HG03108 (cell line): ENCODE results near the gene TMEM132D.

ENCODE experiments used
- ATAC-seq: cut with Tn5 transposase; IDR thresholded peaks from one replicate; pipeline ENCODE4 v1.9.1; 2021; ENCODE audit warnings: moderate library complexity; ENCODE audit not compliant: unreplicated experiment

The TMEM132D gene

DNA sequence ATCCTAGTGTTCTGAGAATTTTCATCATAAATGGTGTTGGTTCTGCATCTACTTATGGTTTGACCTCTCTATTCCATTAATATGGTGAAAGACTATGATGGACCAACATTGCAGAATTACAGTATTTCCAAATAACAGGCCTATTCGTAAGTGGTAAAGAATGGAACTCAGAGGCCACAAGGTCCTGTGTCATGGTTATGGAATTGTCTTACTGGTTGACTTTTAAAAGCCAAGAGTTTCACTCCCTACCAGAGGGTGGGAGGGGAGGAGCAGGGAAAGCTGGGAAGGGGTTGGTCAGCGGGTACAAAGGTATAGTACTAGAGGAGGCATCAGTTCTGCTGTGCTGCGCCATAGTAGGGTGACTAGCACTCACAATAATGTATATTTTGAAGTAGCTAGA, 153.4 kb downstream of the TMEM132D start:
- ATAC-seq, result no peak

DNA sequence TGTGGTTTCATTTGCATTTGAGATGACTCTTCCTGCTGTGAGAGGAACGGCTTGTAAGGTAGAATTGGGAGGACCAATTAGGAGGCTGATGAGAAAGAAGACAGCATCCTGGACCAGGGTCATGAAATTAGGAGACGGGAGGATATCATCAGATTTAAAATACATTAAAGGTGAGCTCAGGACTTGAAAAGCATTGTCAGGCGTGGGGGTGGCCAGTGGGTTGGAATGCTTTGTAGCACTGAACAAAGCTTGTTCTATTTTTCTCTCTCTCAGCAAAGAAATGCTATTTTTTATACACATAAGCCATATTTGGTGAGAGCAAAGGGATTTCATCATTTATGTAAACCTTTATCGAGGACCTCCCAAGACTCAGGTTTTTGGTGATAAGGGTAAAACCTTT, 157.5 kb downstream of the TMEM132D start:
- no peak for ATAC-seq

DNA sequence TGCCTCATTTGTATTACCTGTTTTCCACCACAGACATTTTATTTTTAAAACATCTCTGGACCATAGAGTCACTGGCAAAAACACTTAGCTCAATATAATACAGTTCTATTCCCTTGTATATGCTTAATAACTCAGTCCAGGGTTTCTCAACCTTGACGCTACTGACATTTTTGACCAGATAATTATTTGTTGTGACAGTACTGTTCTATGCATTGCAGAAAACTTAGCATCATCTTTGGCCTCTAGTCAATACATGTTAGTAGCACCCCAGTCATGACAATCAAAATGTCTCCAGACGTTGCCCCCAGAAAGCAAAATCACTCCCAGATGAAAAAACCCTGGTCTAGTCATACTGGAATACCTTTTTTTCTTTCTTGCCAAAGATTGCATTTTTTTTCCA, 174.7 kb downstream of the TMEM132D start:
- no peak for ATAC-seq

DNA sequence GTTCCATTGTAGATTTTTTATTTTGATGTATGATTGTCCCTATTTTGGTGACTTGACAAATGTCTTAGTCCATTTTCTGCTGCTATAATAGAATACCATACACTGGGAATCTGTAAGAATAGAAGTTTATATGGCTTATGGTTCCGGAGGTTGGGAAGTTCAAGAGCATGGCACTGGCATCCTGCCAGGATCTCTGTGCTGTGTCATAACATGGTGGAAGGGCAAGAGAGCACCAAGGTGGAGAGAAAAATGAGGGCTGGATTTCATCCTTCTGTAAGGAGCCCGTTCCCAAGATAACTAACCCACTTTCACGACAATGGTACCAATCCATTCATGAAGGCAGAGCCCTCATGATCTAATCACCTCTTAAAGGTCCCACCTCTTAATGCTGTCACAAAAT, 176.7 kb downstream of the TMEM132D start:
- ATAC-seq, result no peak

DNA sequence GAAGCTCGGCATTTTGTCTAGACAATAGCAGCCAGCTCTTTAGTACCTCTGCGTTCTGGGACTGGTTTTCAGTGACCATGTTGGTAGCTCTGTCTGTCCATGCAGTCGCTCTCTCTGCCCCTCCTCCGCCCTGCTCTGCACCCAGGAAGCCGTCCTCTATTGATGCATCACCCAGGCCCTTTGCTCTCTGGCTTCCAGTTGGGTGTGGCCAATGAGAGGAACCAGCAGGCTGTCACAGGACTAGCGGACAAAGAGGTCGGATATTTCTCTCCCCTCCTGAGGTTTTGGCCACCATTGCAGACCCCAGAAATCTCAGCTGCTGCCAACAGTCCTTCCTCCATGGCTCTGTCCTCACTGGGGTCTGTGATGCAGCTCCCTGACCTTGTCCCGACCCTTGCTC, 180.6 kb downstream of the TMEM132D start:
- no peak for ATAC-seq

DNA sequence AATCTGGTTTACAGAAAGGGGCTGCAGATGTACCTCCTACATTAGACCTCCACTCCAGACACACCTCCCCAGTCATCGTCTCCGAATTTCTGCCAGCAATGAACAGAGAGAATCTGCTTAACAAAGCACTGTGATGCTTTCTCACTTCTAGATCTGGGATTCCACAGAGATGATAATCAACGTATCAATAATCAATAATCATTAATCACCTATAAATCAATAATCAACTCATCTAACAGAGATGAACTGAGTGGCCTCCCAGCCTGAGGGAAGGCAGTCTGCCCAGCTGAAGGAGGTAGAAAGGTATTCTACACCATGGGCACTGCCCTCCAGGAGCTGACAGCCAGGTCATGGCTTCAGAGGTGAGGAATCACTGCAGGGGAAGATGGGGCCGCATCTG, 183.2 kb downstream of the TMEM132D start:
- ATAC-seq, result no peak

DNA sequence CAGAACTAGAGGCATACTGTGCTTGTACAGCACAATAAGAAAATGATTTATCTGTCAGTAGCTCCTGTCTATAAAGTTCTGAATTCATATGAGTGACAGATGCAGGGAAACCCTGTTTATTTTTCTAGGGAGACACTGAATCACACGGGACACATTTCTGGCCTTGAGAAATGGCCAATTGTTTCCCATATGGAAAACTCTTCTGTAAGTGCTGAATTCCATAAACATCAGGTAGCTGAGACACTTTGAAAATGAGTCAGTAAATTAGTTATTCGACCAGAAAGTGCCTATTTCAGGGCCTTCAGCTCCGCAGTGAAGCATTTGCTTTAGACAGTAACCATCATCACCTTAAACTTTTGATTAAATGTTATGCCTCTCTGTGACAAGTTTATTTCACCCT, 184.4 kb downstream of the TMEM132D start:
- ATAC-seq, result no peak

DNA sequence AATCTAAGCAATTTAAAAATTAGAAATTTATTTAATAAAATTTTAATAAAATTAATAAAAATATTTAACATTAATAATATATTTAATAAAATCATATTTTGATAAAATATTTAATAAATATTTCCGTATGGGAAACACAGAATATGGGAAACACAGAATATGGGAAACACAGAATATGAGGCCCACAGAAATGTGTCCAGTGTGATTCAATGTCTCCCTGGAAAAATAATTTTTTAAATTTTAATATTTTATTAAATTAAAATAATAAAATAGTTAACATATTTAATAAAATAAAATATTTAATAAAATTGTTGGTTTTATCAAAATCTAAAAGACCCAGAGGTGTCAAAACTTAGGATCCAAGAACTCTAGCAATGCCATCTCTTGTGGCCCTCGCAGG, 186.4 kb downstream of the TMEM132D start:
- no peak for ATAC-seq

DNA sequence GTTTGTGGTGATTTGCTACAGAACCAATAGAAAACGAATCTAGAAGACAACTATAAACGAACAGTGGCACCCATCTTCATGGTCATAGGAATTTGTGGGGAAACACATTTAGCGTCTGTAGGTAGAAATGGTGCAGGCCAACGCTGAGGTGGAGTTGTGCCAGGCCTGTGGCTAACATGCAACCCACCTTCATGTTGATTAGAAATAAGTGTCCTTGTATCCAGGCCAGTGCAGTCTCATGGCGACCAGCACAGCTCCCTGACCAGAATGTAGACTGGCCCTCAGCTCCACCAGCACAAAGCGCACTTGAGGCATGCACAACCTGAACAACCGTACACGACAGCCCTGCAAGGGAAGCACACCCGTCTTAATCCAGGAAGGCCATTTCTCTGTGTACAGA, 187.0 kb downstream of the TMEM132D start:
- no peak for ATAC-seq

DNA sequence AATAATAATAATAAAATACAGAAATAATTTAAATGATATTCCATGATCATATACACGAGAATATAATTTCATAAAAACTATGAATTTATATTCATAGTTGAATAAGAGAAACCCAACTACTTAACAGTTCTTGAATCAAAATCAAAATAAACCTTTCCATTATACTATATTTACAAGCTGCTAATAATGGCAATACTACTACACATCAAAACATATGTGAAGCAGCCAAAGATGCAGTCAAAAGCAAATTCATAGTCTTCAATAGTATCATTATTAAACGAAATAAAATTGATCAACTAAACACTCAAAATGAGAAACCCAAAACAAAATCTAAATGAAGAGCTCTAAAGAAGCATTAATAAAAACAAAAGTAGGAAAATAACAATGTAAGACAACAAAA, 197.1 kb downstream of the TMEM132D start:
- no peak for ATAC-seq

DNA sequence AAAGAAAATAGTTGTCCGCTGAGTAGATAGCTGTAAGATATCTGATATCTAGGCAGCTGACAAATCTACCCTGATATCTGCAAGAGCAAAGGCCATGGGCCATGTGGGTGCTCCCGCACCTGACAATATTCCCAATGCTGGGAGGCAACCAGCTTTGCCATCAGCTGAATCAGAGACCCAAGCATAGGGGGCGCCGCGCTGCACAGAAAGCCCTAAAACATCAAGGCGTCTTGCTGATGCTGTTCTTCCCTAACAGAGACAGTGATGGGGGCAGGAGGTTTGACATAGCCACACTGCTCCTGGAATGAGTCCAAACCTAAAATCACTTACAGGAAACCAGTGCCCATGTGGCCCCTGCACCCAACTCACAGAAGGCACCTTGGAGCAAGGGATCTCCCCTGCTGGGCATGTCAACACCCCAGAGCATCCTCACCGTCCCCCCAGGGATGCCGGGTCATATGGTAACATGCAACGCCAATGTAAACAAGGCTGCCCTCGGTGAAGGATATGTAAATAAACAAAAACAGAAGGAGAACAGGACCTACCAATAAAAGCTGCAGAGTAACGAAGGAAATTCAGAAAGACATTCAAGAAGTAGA, 199.5 kb downstream of the TMEM132D start:
- no peak for ATAC-seq

DNA sequence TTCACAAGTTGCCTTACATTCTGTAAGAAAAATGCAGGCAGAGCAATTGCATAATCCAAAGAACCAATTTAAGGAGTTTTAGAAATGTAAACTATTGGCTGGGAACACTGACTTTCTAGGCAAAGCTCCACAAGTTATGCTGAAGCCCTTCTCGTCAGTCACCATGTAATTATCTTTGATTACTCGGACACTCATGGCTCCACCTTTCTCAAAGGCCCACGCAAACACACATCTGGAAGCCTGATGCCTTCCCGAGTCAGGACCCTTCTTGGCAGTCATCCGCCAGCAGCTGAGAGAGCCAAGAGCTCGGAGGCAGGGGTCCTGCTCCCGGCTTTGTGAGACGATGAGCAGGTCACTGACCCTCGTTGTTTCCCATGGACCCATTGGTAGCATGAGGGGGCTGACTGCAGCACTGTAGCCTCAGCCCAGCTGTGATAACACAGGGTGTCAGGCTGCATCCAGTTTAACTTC, 202.2 kb downstream of the TMEM132D start:
- ATAC-seq, result no peak

DNA sequence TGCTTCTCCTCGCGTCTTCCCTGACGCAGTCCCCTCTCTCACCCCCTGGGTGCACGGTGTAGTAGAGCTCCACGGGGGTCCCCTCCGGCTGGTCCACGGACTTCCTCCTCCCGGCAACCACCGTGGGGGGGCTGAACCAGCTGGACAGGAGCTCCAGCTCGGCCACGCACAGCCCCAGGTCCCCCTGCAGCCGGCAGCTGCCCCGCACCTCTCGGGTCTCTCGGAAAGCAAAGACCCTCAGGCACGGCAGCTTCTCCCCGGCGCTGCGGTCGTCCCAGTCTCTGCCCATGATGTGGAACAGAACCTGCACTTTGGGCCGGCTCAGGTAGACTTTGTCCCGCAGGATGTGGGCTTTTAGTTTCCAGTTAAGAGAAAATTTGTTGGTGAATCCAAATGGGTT, 203.8 kb downstream of the TMEM132D start:
- no peak for ATAC-seq

DNA sequence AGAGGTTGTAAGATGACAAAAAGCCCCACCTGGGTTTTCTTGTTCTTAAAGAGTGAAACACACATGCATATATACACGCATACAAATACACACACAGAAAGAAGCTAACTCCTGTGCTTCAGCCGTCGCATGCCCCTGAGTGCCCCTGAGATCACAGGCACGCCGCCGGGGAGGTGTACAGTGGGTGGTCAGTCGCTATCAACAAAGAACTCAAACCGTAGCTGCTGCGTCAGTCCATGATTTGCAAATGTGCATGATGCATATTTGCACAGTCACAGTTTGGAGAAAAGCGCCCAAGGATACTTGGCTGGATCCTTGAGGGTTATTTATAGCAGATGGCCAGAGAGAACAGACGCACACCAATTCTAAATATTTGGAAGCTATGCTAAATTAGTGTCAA, 206.9 kb downstream of the TMEM132D start:
- ATAC-seq, result no peak

DNA sequence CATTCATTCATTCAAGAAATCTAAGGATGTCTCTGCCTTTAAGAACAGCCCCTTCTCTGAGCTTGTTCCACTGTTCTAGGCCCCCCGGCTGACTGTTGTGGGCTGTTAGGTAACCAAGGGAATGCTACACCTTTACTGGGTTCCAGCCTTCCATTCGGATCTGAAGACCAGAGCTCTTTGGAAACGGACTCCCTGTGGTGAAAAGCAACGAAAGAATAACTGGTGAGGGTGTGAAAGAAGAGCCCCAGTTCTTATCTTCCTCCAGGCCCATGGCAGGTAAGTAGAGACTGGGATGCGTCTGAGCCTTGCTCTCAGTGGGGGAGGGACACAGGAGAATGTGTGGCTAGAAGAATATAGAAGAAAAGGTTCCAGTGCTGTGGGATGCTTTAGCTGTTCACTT, 207.4 kb downstream of the TMEM132D start:
- ATAC-seq, result no peak

DNA sequence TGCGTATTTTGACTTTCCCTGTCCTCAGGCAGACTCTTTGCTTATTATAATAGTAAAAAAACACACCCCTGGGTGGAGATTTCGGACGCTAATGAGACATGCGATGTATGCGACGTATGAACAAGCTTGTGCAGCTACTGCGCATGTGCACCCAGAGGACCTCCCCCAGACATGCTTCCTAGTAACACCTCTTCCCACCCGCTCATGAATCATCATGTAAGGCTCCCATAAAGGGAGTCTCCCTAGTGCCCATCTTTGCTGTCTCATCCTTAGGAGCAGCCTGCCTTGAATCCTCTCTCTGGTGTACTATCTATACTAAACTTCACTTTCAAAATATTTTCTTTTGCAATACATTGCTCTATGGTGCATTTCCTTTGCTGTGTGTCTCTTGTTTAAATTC, 210.1 kb downstream of the TMEM132D start:
- no peak for ATAC-seq

DNA sequence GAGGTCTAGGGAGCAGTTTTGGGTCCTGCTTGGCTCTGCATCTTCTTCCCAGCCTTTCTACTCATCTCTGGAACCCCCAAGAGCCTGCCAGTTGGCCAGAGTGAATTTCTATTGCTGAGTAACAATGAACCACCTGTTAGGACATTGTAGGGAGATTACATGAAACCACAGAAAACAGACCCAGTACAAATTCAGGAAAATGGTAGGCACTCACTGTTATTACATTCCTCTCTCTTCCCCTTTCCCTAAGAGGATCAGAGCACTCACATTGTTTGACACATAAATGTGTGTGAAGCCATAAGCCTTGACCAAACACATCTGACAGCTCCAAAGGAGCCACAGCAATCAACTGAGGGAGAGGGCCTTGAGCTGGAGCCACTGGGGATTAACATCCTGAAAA, 216.1 kb downstream of the TMEM132D start:
- no peak for ATAC-seq

DNA sequence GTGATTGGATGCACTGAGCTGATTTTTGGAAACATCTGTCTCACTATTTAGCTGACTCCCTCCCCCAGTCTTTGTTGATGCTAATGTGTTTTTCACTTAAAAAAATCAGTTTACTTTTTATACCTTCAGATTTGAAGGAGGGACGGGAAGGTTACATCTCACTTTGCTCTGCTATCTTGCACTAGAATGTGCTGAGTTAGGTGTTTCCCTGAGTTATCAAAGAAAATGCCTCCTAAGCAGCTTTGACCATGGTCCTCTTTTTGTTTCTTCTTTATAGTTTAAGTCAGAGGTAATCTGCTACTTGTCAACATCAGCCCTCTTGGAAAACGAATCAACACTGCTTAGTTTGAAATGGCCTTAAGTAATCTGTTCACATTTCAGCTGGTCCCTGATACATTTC, 222.0 kb downstream of the TMEM132D start:
- ATAC-seq, result no peak

DNA sequence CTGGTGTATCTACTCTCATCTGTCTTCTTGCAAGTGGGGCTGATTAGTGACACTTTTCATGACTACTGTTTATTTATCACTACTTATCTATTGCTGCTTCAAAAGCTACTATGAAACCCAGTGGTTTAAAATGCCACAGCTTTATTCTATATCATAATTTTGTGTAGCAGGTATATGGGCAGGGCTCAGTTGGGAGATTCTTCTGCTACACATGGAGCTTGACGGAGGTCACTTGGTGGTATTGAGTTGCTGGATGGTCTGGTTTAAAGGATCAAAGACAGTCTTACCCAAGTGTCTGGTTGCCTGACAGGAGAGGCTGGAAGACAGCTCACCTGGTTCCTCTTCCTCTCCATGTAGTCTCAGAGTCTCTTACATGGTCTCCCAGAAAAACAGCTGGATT, 222.7 kb downstream of the TMEM132D start:
- ATAC-seq, result no peak

DNA sequence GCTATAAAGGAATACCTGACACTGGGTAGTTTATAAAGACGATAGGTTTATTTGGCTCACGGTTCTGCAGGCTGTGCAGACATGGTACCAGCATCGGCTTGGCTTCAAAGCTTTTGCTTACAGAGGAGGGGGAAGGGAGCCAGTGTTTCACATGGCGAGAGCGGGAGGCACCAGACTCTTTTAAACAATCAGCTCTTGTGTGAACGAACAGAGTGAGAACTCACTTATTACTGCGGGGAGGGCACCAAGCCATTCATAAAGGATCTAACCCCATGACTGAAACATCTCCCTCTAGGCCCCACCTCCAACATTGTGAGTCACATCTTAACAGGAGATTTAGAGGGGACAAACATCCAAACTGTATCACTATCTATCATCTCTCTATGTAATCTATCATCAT, 227.4 kb downstream of the TMEM132D start:
- ATAC-seq, result no peak

DNA sequence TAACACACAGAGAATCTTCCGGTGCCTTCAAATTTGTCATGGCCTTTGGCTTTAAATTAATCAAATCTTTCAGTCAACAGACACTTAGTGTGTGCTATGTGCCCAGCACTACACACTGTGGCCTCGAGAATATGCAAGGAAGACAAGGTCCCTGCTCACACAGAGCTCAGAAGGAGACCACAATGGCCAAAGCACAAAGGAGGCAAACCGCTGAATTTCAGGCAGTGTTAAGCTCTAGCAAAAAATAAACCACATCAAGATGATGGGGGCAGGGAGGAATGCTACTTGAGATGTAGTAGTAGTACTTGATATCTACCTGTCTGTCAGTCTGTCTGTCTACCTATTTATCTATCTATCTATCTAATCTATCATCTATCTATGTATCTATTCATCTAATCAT, 227.9 kb downstream of the TMEM132D start:
- no peak for ATAC-seq

DNA sequence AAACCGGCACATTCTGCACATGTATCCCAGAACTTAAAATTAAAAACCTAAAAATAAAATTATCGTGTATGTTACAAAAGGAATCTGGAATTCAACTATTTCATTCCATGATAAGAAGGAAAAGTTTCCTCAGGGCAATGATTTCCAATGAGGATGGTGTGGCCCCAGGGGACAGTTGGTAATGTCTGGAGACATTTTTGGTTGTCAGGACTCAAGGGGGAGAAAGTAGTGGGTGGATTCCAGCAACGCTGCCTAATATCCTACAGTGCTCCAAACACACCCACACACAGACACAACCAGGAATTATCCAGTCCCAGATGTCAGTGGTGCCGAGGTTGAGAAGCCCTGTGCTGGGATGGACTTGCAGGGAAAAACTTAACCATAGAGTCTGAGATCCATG, 228.3 kb downstream of the TMEM132D start:
- no peak for ATAC-seq

DNA sequence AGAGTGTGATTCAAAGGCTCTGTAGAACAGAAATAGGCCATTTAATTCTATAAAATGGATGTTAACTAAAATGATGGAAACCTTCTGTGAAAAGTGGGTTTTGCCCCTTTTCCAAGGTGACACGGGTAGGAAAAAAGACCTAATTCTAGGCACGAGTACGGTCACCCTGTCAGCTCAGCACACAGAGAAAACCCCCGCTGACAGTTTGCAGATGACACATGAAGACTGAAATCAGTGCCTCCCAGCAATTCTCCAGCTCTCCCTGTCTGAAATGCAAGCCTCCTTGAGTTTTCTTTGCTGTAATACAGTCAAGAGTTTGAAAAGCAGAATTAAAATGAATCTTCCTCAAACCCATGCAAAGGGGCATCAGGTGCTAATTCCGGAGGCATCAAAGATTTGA, 230.0 kb downstream of the TMEM132D start:
- no peak for ATAC-seq

DNA sequence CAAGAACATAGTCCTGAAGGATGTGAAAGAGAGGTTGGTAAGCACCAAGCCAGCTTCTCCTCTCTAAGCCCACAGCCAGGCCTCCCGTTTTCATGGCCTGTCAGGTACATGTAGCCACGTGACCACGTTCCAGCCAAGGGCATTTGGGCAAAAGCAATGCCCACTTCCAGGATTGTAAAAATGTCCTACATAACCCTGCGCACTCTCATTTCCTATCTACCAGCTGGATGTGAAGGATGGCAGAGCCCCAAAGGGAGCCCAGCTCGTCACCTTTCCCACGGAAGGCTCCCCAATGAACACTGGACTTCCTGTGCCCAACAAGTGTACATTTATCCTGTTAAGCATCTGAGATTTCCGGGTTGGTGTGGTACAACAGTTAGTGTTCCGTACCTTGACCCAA, 231.7 kb downstream of the TMEM132D start:
- no peak for ATAC-seq
